ENCODE data around the gene DCAF8. TPM values are rescaled to one million over a fixed set of nuclear protein-coding genes. Genes with fewer than 3 reads are reported as not detected.

DCAF8 gene
- total RNA-seq, 1 donor from 2014 or later, result 121 TPM

GRCh38 chr1:160227561-160227960, 34.8 kb downstream of the DCAF8 start:
- Mint-ChIP-seq H3K27me3 (no peaks in the 10 kb centered on the region), H3K4me3 (no peak overlapping the region), H3K9me3 (no peaks in the 10 kb centered on the region), H3K27ac (no peak overlapping the region), H3K4me1 (no peaks in the 10 kb centered on the region), H3K36me3 (ENCODE audit: low read depth) (peaks cover 54% of the 10 kb centered on the region)
- DNase-seq, result no peak
- intact Hi-C loops (cut with micrococcal nuclease), result loop anchor here (5.0 kb wide), 1 partner anchor 35 kb away; the partner anchor contains the start of gene CASQ1

DNA sequence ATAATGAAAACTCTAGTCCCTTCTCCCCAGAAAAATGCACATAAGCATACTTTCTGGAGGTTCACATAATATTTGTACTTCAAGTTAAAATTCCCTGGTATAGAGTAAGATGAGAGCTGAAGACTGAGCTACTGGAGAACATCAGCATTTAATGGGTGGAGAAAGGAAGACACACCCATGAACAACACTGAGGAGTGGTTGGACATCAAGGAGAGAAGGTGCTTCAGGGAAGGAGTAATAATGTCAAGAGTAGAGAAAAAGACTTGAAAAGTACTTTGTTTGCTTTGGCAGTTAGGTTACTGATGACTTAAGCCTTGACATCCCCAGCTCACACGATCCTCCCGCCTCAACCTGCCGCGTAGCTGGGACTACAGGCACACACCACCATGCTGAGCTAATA, 35.3 kb downstream of the DCAF8 start:
- Mint-ChIP-seq H3K27ac (peak overlapping the region; percentile 17), H3K9me3 (no peaks in the 10 kb centered on the region), H3K27me3 (no peaks in the 10 kb centered on the region), H3K4me3 (no peak overlapping the region), H3K4me1 (no peaks in the 10 kb centered on the region), H3K36me3 (ENCODE audit: low read depth) (peaks cover 59% of the 10 kb centered on the region)
- intact Hi-C loops (cut with micrococcal nuclease), result loop anchor here (5.0 kb wide), 1 partner anchor 35 kb away; the partner anchor contains the start of gene CASQ1
- no peak for DNase-seq

GRCh38 chr1:160226623-160227022, 35.7 kb downstream of the DCAF8 start:
- no peak for DNase-seq
- Mint-ChIP-seq H3K4me1 (no peaks in the 10 kb centered on the region), H3K27me3 (no peaks in the 10 kb centered on the region), H3K9me3 (no peaks in the 10 kb centered on the region), H3K36me3 (ENCODE audit: low read depth) (peaks cover 59% of the 10 kb centered on the region), H3K4me3 (no peak overlapping the region), H3K27ac (no peak overlapping the region)
- intact Hi-C loops (cut with micrococcal nuclease), result loop anchor here (5.0 kb wide), 1 partner anchor 34 kb away; the partner anchor contains the start of gene CASQ1

DNA sequence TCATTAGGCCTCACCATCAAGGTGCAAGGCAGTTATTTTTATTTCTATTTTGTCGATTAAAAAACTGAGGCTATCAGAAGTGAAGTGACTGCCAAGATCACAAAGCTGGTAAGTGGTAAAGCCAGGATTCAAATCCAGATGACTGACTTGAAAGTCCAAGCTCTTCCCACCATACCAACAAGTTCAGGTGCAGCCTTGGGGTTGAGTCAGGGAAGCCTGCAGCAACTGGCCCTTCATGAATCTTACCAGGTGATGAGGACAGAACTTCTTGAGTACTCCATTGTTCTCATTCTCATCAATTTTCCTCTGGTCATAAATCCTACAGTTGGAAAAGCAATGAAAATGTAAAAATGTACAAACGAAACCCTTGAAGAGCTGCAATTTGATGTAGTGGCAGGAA, 37.0 kb downstream of the DCAF8 start:
- no peak for DNase-seq
- Mint-ChIP-seq H3K4me1 (no peaks in the 10 kb centered on the region), H3K27me3 (no peaks in the 10 kb centered on the region), H3K4me3 (no peak overlapping the region), H3K27ac (no peak overlapping the region), H3K9me3 (no peaks in the 10 kb centered on the region), H3K36me3 (ENCODE audit: low read depth) (peaks cover 58% of the 10 kb centered on the region)
- intact Hi-C loops (cut with micrococcal nuclease), result loop anchor here (5.0 kb wide), 1 partner anchor 33 kb away; the partner anchor contains the start of gene CASQ1

- intact Hi-C loops (cut with micrococcal nuclease), result loop anchor here (5.0 kb wide), 1 partner anchor 32 kb away; the partner anchor contains the start of gene CASQ1
- no peak for DNase-seq
- H3K9me3 Mint-ChIP-seq, result no peaks in the 10 kb centered on the region
- H3K27me3 Mint-ChIP-seq, result no peaks in the 10 kb centered on the region
- H3K4me1 Mint-ChIP-seq, result no peaks in the 10 kb centered on the region
- no peak overlapping the region for H3K27ac Mint-ChIP-seq
- H3K4me3 Mint-ChIP-seq, result no peak overlapping the region
- H3K36me3 Mint-ChIP-seq (ENCODE audit: low read depth), result peaks cover 57% of the 10 kb centered on the region
Observed at GRCh38 chr1:160224606-160225005, 37.7 kb downstream of the DCAF8 start.

DNA sequence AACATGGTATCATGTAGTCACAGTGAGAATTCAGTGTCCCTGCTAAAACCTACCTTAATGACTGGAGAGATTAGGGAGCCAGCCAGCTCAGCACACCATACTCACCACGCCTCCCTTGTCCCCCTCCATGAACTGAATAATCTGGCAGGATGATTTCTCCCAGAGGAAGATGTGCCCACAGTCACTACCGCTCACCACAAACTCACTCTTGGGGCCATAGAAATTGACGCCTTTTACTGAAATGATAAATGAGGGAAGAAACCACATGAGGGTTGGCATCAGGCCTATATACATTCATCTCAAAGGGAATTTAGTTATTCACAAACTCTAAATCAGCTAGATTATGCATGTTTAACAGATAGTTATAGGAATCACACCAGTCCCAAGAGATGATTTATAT, 39.8 kb downstream of the DCAF8 start:
- H3K4me3 Mint-ChIP-seq, result no peak overlapping the region
- H3K9me3 Mint-ChIP-seq, result no peaks in the 10 kb centered on the region
- peaks cover 53% of the 10 kb centered on the region for H3K36me3 Mint-ChIP-seq (ENCODE audit: low read depth)
- no peak for DNase-seq
- H3K27me3 Mint-ChIP-seq, result no peaks in the 10 kb centered on the region
- no peaks in the 10 kb centered on the region for H3K4me1 Mint-ChIP-seq
- no peak overlapping the region for H3K27ac Mint-ChIP-seq
- intact Hi-C loops (cut with micrococcal nuclease), result no loop called here

DNA sequence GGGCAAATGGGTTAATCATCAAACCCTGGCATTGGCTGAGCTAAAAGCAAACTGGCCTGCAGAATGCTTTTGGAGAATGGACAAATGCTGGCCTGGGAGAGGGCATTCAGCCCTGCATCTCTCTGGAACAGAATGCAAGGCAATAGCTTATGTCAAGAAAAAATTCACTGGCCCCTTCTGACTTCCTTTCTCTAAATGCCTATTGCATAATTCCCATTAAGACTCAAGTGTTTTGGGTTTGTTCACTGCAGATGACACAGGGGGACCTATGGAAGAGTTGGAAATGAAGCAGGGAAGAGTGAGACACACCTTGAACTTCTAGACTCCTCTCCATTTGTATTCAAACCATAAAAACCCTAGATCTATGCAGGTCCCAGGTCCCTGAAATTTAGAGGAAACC, 41.3 kb downstream of the DCAF8 start:
- no peak for DNase-seq
- H3K36me3 Mint-ChIP-seq (ENCODE audit: low read depth), result peaks cover 62% of the 10 kb centered on the region
- H3K9me3 Mint-ChIP-seq, result no peaks in the 10 kb centered on the region
- no peak overlapping the region for H3K27ac Mint-ChIP-seq
- H3K4me3 Mint-ChIP-seq, result no peak overlapping the region
- no peaks in the 10 kb centered on the region for H3K27me3 Mint-ChIP-seq
- no peaks in the 10 kb centered on the region for H3K4me1 Mint-ChIP-seq
- intact Hi-C loops (cut with micrococcal nuclease), result no loop called here

GRCh38 chr1:160220301-160220700, 42.0 kb downstream of the DCAF8 start:
- no peaks in the 10 kb centered on the region for H3K9me3 Mint-ChIP-seq
- H3K27ac Mint-ChIP-seq, result no peak overlapping the region
- no peak for DNase-seq
- H3K4me3 Mint-ChIP-seq, result no peak overlapping the region
- no peaks in the 10 kb centered on the region for H3K27me3 Mint-ChIP-seq
- peaks cover 67% of the 10 kb centered on the region for H3K36me3 Mint-ChIP-seq (ENCODE audit: low read depth)
- intact Hi-C loops (cut with micrococcal nuclease), result no loop called here
- no peaks in the 10 kb centered on the region for H3K4me1 Mint-ChIP-seq

DNA sequence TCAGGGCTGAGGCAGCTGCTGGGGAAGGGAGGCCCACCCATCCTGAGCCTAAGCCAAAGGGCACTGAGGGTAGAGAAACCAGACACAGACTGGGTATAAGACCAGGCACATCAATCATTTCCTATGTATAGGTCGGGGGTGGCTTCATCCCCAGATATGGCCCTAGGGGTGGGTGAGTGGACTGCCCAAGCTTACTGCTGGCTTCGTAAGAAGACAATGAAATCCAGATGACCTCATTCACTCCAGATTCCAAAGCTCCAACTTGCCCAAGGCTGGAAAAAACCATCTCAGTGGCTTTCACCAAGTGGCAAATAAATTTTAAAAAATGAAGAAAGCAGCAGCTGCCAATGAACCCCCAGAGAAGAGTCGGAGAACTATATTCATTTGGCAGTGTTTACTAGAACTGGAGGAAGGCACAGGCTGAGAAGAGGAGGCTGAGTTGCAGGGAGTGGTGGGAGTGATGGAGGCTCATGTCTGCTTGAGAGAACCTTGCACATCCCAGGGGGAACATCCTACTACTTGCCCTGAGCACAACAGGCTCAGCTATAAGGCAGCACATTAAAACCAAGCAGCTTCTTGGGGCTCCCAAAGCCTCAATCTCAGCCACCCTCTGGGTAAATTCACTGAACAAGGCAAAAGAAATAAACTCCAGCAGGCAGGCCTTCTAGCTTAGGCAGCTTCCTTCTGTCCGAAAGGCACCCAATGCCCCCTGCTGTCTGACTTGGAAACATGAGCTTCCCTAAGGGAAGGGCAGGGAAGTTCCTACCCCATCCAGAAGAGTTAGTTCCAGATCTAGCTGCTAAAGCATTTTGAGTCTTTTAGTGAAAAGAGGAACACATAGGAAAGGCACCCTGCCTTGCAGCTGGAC, 43.1 kb downstream of the DCAF8 start:
- Mint-ChIP-seq H3K4me1 (no peaks in the 10 kb centered on the region), H3K36me3 (ENCODE audit: low read depth) (peaks cover 63% of the 10 kb centered on the region), H3K27ac (no peak overlapping the region), H3K9me3 (no peaks in the 10 kb centered on the region), H3K27me3 (no peaks in the 10 kb centered on the region), H3K4me3 (no peak overlapping the region)
- DNase-seq, result no peak
- intact Hi-C loops (cut with micrococcal nuclease), result no loop called here

- no peak overlapping the region for H3K27ac Mint-ChIP-seq
- no peaks in the 10 kb centered on the region for H3K4me1 Mint-ChIP-seq
- no peak for DNase-seq
- H3K9me3 Mint-ChIP-seq, result no peaks in the 10 kb centered on the region
- H3K27me3 Mint-ChIP-seq, result no peaks in the 10 kb centered on the region
- intact Hi-C loops (cut with micrococcal nuclease), result no loop called here
- peaks cover 64% of the 10 kb centered on the region for H3K36me3 Mint-ChIP-seq (ENCODE audit: low read depth)
- H3K4me3 Mint-ChIP-seq, result no peak overlapping the region
Observed at GRCh38 chr1:160217481-160218051, 44.8 kb downstream of the DCAF8 start.

GRCh38 chr1:160216301-160216700, 46.0 kb downstream of the DCAF8 start:
- H3K9me3 Mint-ChIP-seq, result no peaks in the 10 kb centered on the region
- peaks cover 68% of the 10 kb centered on the region for H3K36me3 Mint-ChIP-seq (ENCODE audit: low read depth)
- H3K4me3 Mint-ChIP-seq, result no peak overlapping the region
- DNase-seq, result no peak
- H3K27ac Mint-ChIP-seq, result no peak overlapping the region
- no peaks in the 10 kb centered on the region for H3K4me1 Mint-ChIP-seq
- no peaks in the 10 kb centered on the region for H3K27me3 Mint-ChIP-seq
- intact Hi-C loops (cut with micrococcal nuclease), result no loop called here

- Mint-ChIP-seq H3K4me3 (no peak overlapping the region), H3K4me1 (peaks cover 8% of the 10 kb centered on the region), H3K9me3 (no peaks in the 10 kb centered on the region), H3K27me3 (no peaks in the 10 kb centered on the region), H3K27ac (no peak overlapping the region), H3K36me3 (ENCODE audit: low read depth) (peaks cover 63% of the 10 kb centered on the region)
- no peak for DNase-seq
- intact Hi-C loops (cut with micrococcal nuclease), result no loop called here
Observed at GRCh38 chr1:160214481-160215140, 47.7 kb downstream of the DCAF8 start.

GRCh38 chr1:160211046-160211790, 51.1 kb downstream of the DCAF8 start:
- H3K9me3 Mint-ChIP-seq, result no peaks in the 10 kb centered on the region
- intact Hi-C loops (cut with micrococcal nuclease), result no loop called here
- no peaks in the 10 kb centered on the region for H3K27me3 Mint-ChIP-seq
- peaks cover 72% of the 10 kb centered on the region for H3K36me3 Mint-ChIP-seq (ENCODE audit: low read depth)
- no peak overlapping the region for H3K4me3 Mint-ChIP-seq
- peak overlapping the region; percentile 32 for H3K27ac Mint-ChIP-seq
- DNase-seq, result no peak
- peaks cover 32% of the 10 kb centered on the region for H3K4me1 Mint-ChIP-seq
